Germinal center (tissue), 1 donor: ENCODE measurements around the gene IRGQ.
"Not testable (repeated sequence)": the region's sequence is repeated elsewhere in the genome, so short reads cannot be mapped to it uniquely, and the experiment has no call there.

ENCODE experiments used
- DNase-seq: peaks from one replicate; pipeline ENCODE4 v3.0.0; 2012; ENCODE audit warnings: mixed read lengths, low spot score

IRGQ gene

GRCh38 chr19:43624933-43625332, 29.0 kb upstream of the IRGQ start:
- DNase-seq: peak; percentile 90

- no peak for DNase-seq
These were observed 28.1 kb upstream of the IRGQ start for GRCh38 chr19:43623889-43624670.

GRCh38 chr19:43622956-43623355, 27.0 kb upstream of the IRGQ start:
- DNase-seq: no peak

GRCh38 chr19:43622070-43622469, 26.1 kb upstream of the IRGQ start:
- no peak for DNase-seq

GRCh38 chr19:43620061-43621001, 24.4 kb upstream of the IRGQ start:
- DNase-seq: no peak

GRCh38 chr19:43619262-43620060, 23.5 kb upstream of the IRGQ start, which contains the start of gene ZNF428:
Gene ZNF428, minus strand, starts transcription at chr19:43619629. Its CDS starts 5,325 bp downstream, at chr19:43614304.
- DNase-seq: peak; percentile 92

- DNase-seq: peak; percentile 66
These were observed 23.0 kb upstream of the IRGQ start for GRCh38 chr19:43618921-43619261.

GRCh38 chr19:43616954-43617353, 21.0 kb upstream of the IRGQ start:
- no peak for DNase-seq

- no peak for DNase-seq
These were observed 20.4 kb upstream of the IRGQ start for GRCh38 chr19:43616306-43616705.

- DNase-seq: no peak
These were observed 16.4 kb upstream of the IRGQ start for GRCh38 chr19:43612374-43612773.

- no peak for DNase-seq
These were observed 15.9 kb upstream of the IRGQ start, which contains the start of gene SRRM5 for GRCh38 chr19:43611788-43612187. Gene SRRM5, plus strand, starts transcription at chr19:43612088. Its CDS starts 34 bp downstream, at chr19:43612122.

- DNase-seq: no peak
These were observed 14.6 kb upstream of the IRGQ start for GRCh38 chr19:43610493-43610892.

- DNase-seq: no peak
These were observed 13.9 kb upstream of the IRGQ start for GRCh38 chr19:43609872-43610271.

- no peak for DNase-seq
These were observed 11.6 kb upstream of the IRGQ start for GRCh38 chr19:43607238-43608205.

GRCh38 chr19:43606569-43607229, 10.8 kb upstream of the IRGQ start:
- DNase-seq: no peak

- no peak for DNase-seq
These were observed 10.1 kb upstream of the IRGQ start for GRCh38 chr19:43605875-43606568.

GRCh38 chr19:43600326-43600725, 4.4 kb upstream of the IRGQ start:
- not testable (repeated sequence) for DNase-seq

- DNase-seq: no peak
These were observed 3.8 kb upstream of the IRGQ start for GRCh38 chr19:43599635-43600295.
